ENCODE measurements around the gene SNX8.
"Not testable (repeated sequence)": the region's sequence is repeated elsewhere in the genome, so short reads cannot be mapped to it uniquely, and the experiment has no call there.

SNX8 gene

GRCh38 chr7:2314209-2314955, at the start of gene SNX8:
TSS of gene SNX8 (minus strand) at chr7:2314441. CDS start at chr7:2314421, 20 bp downstream.
- DNase-seq (ENCODE audit: low read depth) = peak; percentile 79

- DNase-seq (ENCODE audit: low read depth) = no peak
Measured at GRCh38 chr7:2362385-2363088, 48.3 kb upstream of the SNX8 start.

- DNase-seq (ENCODE audit: low read depth) = no peak
Measured at GRCh38 chr7:2360796-2361195, 46.6 kb upstream of the SNX8 start.

- no peak for DNase-seq (ENCODE audit: low read depth)
Measured at GRCh38 chr7:2359610-2360009, 45.4 kb upstream of the SNX8 start.

- no peak for DNase-seq (ENCODE audit: low read depth)
Measured at GRCh38 chr7:2358968-2359527, 44.8 kb upstream of the SNX8 start.

GRCh38 chr7:2357571-2357970, 43.3 kb upstream of the SNX8 start:
- DNase-seq (ENCODE audit: low read depth) = no peak

GRCh38 chr7:2357165-2357564, 42.9 kb upstream of the SNX8 start:
- DNase-seq (ENCODE audit: low read depth) = no peak

- no peak for DNase-seq (ENCODE audit: low read depth)
Measured at GRCh38 chr7:2355705-2356008, 41.4 kb upstream of the SNX8 start.

- no peak for DNase-seq (ENCODE audit: low read depth)
Measured at GRCh38 chr7:2354939-2355704, 40.9 kb upstream of the SNX8 start.

GRCh38 chr7:2354186-2354938, 40.1 kb upstream of the SNX8 start, which contains the start of gene EIF3B:
TSS of gene EIF3B (plus strand) at chr7:2354827. CDS start at chr7:2354922, 95 bp downstream.
- peak; percentile 93 for DNase-seq (ENCODE audit: low read depth)

GRCh38 chr7:2353936-2354185, 39.6 kb upstream of the SNX8 start:
- DNase-seq (ENCODE audit: low read depth) = peak; percentile 89

- DNase-seq (ENCODE audit: low read depth) = no peak
Measured at GRCh38 chr7:2353113-2353935, 39.1 kb upstream of the SNX8 start.

GRCh38 chr7:2350861-2351260, 36.6 kb upstream of the SNX8 start:
- DNase-seq (ENCODE audit: low read depth) = no peak

GRCh38 chr7:2350055-2350454, 35.8 kb upstream of the SNX8 start:
- DNase-seq (ENCODE audit: low read depth) = no peak

- DNase-seq (ENCODE audit: low read depth) = not testable (repeated sequence)
Measured at GRCh38 chr7:2347351-2348063, 33.3 kb upstream of the SNX8 start.

- DNase-seq (ENCODE audit: low read depth) = no peak
Measured at GRCh38 chr7:2336626-2337299, 22.5 kb upstream of the SNX8 start.

GRCh38 chr7:2332606-2333231, 18.5 kb upstream of the SNX8 start:
- not testable (repeated sequence) for DNase-seq (ENCODE audit: low read depth)

- DNase-seq (ENCODE audit: low read depth) = no peak
Measured at GRCh38 chr7:2331707-2332106, 17.5 kb upstream of the SNX8 start.

- DNase-seq (ENCODE audit: low read depth) = no peak
Measured at GRCh38 chr7:2330493-2330892, 16.3 kb upstream of the SNX8 start.

- no peak for DNase-seq (ENCODE audit: low read depth)
Measured at GRCh38 chr7:2326951-2327350, 12.7 kb upstream of the SNX8 start.

Data from fibroblast of gingiva (primary cell).